Gastrocnemius medialis (tissue), 4 donors: ENCODE measurements around the gene TMEM132D. TPM values are rescaled to one million over a fixed set of nuclear protein-coding genes. Genes with fewer than 3 reads are reported as not detected.

Experiments
- ATAC-seq, 2 donors: fragments of 150-250 bp; one replicate each; pipeline ENCODE4 v1.9.1; 2016
- DNase-seq, 2 donors: peaks; one replicate each; pipeline ENCODE4 v3.0.0-alpha.2; 2019
- H3K27ac ChIP-seq, 4 donors: fragments of 200-600 bp; sonication (generic); 1 replicate in 1 of 4; 2 replicates in 3 of 4; pipeline ENCODE4 v1.5.1; 2016 to 2018; ENCODE audit warnings: mild to moderate bottlenecking in 2 of 4, moderate library complexity in 1 of 4
- H3K27me3 ChIP-seq, 3 donors: fragments of 200-600 bp; sonication (generic) in 2 of 3; 1 replicate in 1 of 3; 2 replicates in 2 of 3; pipeline versions ENCODE4 v1.5.1 to v1.6.0; 2016 to 2019; ENCODE audit warnings: mild to moderate bottlenecking in 1 of 3, moderate library complexity in 1 of 3
- H3K36me3 ChIP-seq, 2 donors: fragments of 200-600 bp; sonication (generic) in 1 of 2; one replicate each; pipeline ENCODE4 v1.5.1; 2017 to 2018
- H3K4me1 ChIP-seq, 2 donors: fragments of 200-600 bp; sonication (generic) in 1 of 2; one replicate each; pipeline ENCODE4 v1.5.1; 2016 to 2017; ENCODE audit warnings: mild to moderate bottlenecking in 2 of 2
- H3K4me3 ChIP-seq, 4 donors: fragments of 200-600 bp; sonication (generic) in 3 of 4; 1 replicate in 1 of 4; 2 replicates in 3 of 4; pipeline ENCODE4 v1.5.1; 2016 to 2019; ENCODE audit warnings: mild to moderate bottlenecking in 2 of 4
- H3K9me3 ChIP-seq, 3 donors: fragments of 200-600 bp; sonication (generic) in 2 of 3; 1 replicate in 1 of 3; 2 replicates in 2 of 3; pipeline ENCODE4 v1.5.1; 2016 to 2019
- CTCF ChIP-seq, 5 experiments: fragments of 450-650 bp in 3 of 5; fragments of 200-600 bp in 2 of 5; sonication (generic) in 2 of 5; IDR thresholded peaks in 4 of 5; conservative IDR thresholded peaks in 1 of 5; 1 replicate in 4 of 5; 2 replicates in 1 of 5; pipeline ENCODE4 v1.5.1; 2016 to 2019; ENCODE audit warnings: antibody characterized with exemption in 5 of 5, mild to moderate bottlenecking in 3 of 5, moderate library complexity in 3 of 5
- POLR2A ChIP-seq, 2 donors: fragments of 450-650 bp; IDR thresholded peaks; one replicate each; pipeline ENCODE4 v1.6.1; 2017; ENCODE audit warnings: antibody characterized with exemption in 2 of 2, mild to moderate bottlenecking in 2 of 2, moderate library complexity in 2 of 2
- in situ Hi-C, 4 donors: fragments of 200-750 bp; cut with MboI; loops; one replicate each; pipeline versions ENCODE4 v1.15.0 to v1.8.0; 2017; ENCODE audit warnings: low sequenced_read_pairs in 4 of 4
- intact Hi-C: fragments of 100-400 bp; cut with DNase I; formaldehyde crosslinking; loops from one replicate; pipeline ENCODE4 v1.15.1; 2023; ENCODE audit warnings: low total_unique reads
- total RNA-seq, 4 donors: library from RNA; depleted of rRNA; stranded (reverse); fragments of >200 nt; gene quantifications; one replicate each; pipeline versions ENCODE4 v1.1.0 to v1.2.3, GENCODE V29; 2016

TMEM132D gene
- total RNA-seq, 4 donors from 2014 or later: not detected

- H3K27me3 ChIP-seq: peaks cover 0 to 12% (median 2%) of the 10 kb centered on the region in 3 donors
- H3K4me3 ChIP-seq: no peak overlapping the region
- no peak overlapping the region for H3K27ac ChIP-seq
- TF ChIP-seq CTCF (IDR thresholded peaks at IDR 0.05 in 4 of 5, conservative IDR thresholded peaks at IDR 0.05 in 1 of 5): no peak
- no peak for TF ChIP-seq POLR2A (IDR thresholded peaks at IDR 0.05)
- ATAC-seq (no peak), DNase-seq (no peak)
- H3K36me3 ChIP-seq: no peaks in the 10 kb centered on the region
- H3K9me3 ChIP-seq: no peaks in the 10 kb centered on the region
- in situ Hi-C loops: loop anchor here in 1 of 4 donors (25.0 kb wide), 1 partner anchor 1647 kb away; the partner anchor contains the start of gene TMEM132C
- intact Hi-C loops: no loop called here
- no peaks in the 10 kb centered on the region for H3K4me1 ChIP-seq
These were observed 5.5 kb upstream of the TMEM132D start for GRCh38 chr12:129909051-129910020.

GRCh38 chr12:129903092-129903945 lies 506 bp downstream of the TMEM132D start:
- Histone ChIP-seq H3K4me1 (no peaks in the 10 kb centered on the region), H3K4me3 (no peak overlapping the region), H3K27ac (no peak overlapping the region), H3K27me3 (peaks cover 8 to 16% (median 9%) of the 10 kb centered on the region in 3 donors), H3K9me3 (no peaks in the 10 kb centered on the region), H3K36me3 (no peaks in the 10 kb centered on the region)
- in situ Hi-C loops: loop anchor here in 1 of 4 donors (25.0 kb wide), 1 partner anchor 1641 kb away; the partner anchor contains the start of gene TMEM132C
- TF ChIP-seq CTCF (IDR thresholded peaks at IDR 0.05 in 4 of 5, conservative IDR thresholded peaks at IDR 0.05 in 1 of 5): no peak
- intact Hi-C loops: no loop called here
- ATAC-seq (no peak), DNase-seq (no peak)

GRCh38 chr12:129902371-129903091 lies 1.3 kb downstream of the TMEM132D start:
- Histone ChIP-seq H3K9me3 (no peaks in the 10 kb centered on the region), H3K4me3 (no peak overlapping the region), H3K36me3 (no peaks in the 10 kb centered on the region), H3K4me1 (no peaks in the 10 kb centered on the region), H3K27ac (no peak overlapping the region), H3K27me3 (peaks cover 8 to 16% (median 9%) of the 10 kb centered on the region in 3 donors)
- DNase-seq: no peak
- no peak for TF ChIP-seq POLR2A (IDR thresholded peaks at IDR 0.05)
- TF ChIP-seq CTCF (IDR thresholded peaks at IDR 0.05 in 4 of 5, conservative IDR thresholded peaks at IDR 0.05 in 1 of 5): no peak
- ATAC-seq: no peak
- intact Hi-C loops: no loop called here
- in situ Hi-C loops: loop anchor here in 1 of 4 donors (25.0 kb wide), 1 partner anchor 1640 kb away; the partner anchor contains the start of gene TMEM132C

DNA sequence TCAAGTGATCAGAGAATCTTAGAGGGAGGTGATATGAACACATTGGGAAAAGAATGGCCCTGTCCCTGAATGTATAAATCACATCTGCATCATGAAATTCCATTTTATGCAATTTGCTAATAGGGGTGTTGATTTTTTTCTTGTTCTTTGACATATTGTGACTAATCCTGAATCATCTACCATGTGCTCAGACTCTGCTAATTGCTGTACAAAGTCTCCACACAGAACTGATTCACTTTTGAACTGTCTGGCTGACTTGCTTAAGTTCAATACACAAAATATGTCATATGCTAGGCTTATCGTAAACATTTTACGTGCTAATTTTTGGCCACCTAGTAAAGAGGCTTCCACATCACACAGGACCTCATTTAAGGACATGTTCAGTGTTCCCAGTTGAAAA lies 2.6 kb downstream of the TMEM132D start:
- intact Hi-C loops: no loop called here

More for the DNA sequence above, 2.6 kb downstream of the TMEM132D start:
- Histone ChIP-seq H3K27ac (no peak overlapping the region), H3K4me3 (no peak overlapping the region), H3K9me3 (no peaks in the 10 kb centered on the region), H3K4me1 (no peaks in the 10 kb centered on the region), H3K27me3 (peaks cover 8 to 16% (median 9%) of the 10 kb centered on the region in 3 donors), H3K36me3 (no peaks in the 10 kb centered on the region)
- no peak for TF ChIP-seq CTCF (IDR thresholded peaks at IDR 0.05 in 4 of 5, conservative IDR thresholded peaks at IDR 0.05 in 1 of 5)
- no peak for TF ChIP-seq POLR2A (IDR thresholded peaks at IDR 0.05)
- in situ Hi-C loops: loop anchor here in 1 of 4 donors (25.0 kb wide), 1 partner anchor 1639 kb away; the partner anchor contains the start of gene TMEM132C
- DNase-seq (no peak), ATAC-seq (no peak)
